KMS-11 (cell line): Measurements from ENCODE around the gene RCAN1.

ENCODE experiments used
- H2AFZ ChIP-seq: fragments of 200-600 bp; sonication (generic); 2 replicates; pipeline ENCODE4 v1.6.1; 2016; ENCODE audit warnings: antibody characterized with exemption, mixed run types, low read depth
- H3K27ac ChIP-seq: fragments of 200-600 bp; sonication (generic); 2 replicates; pipeline ENCODE4 v1.6.1; 2016; ENCODE audit warnings: mild to moderate bottlenecking, mixed run types
- H3K27me3 ChIP-seq: fragments of 200-600 bp; sonication (generic); 2 replicates; pipeline ENCODE4 v1.6.1; 2017; ENCODE audit warnings: mild to moderate bottlenecking, low read depth, mixed run types, moderate library complexity; ENCODE audit not compliant: insufficient read depth
- H3K36me3 ChIP-seq: fragments of 200-600 bp; sonication (generic); 2 replicates; pipeline ENCODE4 v1.6.1; 2017; ENCODE audit warnings: mild to moderate bottlenecking, mixed run types; ENCODE audit not compliant: insufficient read depth
- H3K4me1 ChIP-seq: fragments of 200-600 bp; sonication (generic); 2 replicates; pipeline ENCODE4 v1.6.1; 2016; ENCODE audit warnings: mild to moderate bottlenecking, low read depth, mixed run types; ENCODE audit not compliant: poor library complexity, severe bottlenecking
- H3K4me2 ChIP-seq: fragments of 200-600 bp; sonication (generic); 2 replicates; pipeline ENCODE4 v1.7.0; 2016; ENCODE audit warnings: mild to moderate bottlenecking, mixed run types
- H3K4me3 ChIP-seq: fragments of 200-600 bp; sonication (generic); IDR thresholded peaks from 2 replicates; pipeline ENCODE4 v1.6.1; 2017; ENCODE audit warnings: low read depth, low read length, mixed read lengths; ENCODE audit not compliant: insufficient read depth
- H3K79me2 ChIP-seq: fragments of 200-600 bp; sonication (generic); 2 replicates; pipeline ENCODE4 v1.6.1; 2016; ENCODE audit warnings: low read depth, mixed run types; ENCODE audit not compliant: insufficient read depth
- H3K9ac ChIP-seq: fragments of 200-600 bp; sonication (generic); 2 replicates; pipeline ENCODE4 v1.6.1; 2016; ENCODE audit warnings: mild to moderate bottlenecking, mixed run types
- H4K20me1 ChIP-seq: fragments of 200-600 bp; sonication (generic); 2 replicates; pipeline ENCODE4 v1.6.1; 2016; ENCODE audit warnings: mild to moderate bottlenecking, mixed run types; ENCODE audit not compliant: insufficient read depth
- TF ChIP-seq, protein P1 (sequence below): fragments of 200-600 bp; sonication (generic); conservative IDR thresholded peaks from 2 replicates; pipeline ENCODE4 v1.6.1; 2017; ENCODE audit warnings: low read depth, mild to moderate bottlenecking, antibody characterized with exemption, low read length, moderate library complexity, mixed read lengths

The RCAN1 gene

DNA sequence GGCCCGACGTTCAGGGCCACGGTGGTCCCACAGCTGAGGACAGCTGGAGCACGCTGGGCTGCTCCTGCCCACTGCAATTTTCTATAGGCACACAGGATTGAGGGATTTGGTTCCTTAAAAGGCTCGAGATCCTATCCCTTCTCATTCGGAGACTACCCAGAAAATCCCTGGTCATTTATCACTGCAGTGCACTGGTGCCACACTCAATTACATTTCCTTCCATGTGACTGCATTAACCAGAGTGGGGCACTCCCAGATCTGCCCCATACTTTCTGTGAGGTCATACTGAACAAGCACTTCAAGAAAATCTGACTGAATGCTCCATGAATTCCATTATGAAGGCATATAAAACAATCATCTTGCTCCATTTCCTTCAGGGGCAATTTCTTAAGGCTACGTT is 53.1 kb downstream of the RCAN1 start:
- Histone ChIP-seq H3K9ac (no peak overlapping the region), H3K36me3 (no peaks in the 10 kb centered on the region), H3K27ac (no peak overlapping the region), H3K27me3 (no peaks in the 10 kb centered on the region), H3K79me2 (no peaks in the 10 kb centered on the region), H2AFZ (no peak overlapping the region), H3K4me1 (no peaks in the 10 kb centered on the region), H3K4me3 (no peak overlapping the region), H4K20me1 (no peaks in the 10 kb centered on the region), H3K4me2 (no peak overlapping the region)
- TF ChIP-seq, protein P1, sequence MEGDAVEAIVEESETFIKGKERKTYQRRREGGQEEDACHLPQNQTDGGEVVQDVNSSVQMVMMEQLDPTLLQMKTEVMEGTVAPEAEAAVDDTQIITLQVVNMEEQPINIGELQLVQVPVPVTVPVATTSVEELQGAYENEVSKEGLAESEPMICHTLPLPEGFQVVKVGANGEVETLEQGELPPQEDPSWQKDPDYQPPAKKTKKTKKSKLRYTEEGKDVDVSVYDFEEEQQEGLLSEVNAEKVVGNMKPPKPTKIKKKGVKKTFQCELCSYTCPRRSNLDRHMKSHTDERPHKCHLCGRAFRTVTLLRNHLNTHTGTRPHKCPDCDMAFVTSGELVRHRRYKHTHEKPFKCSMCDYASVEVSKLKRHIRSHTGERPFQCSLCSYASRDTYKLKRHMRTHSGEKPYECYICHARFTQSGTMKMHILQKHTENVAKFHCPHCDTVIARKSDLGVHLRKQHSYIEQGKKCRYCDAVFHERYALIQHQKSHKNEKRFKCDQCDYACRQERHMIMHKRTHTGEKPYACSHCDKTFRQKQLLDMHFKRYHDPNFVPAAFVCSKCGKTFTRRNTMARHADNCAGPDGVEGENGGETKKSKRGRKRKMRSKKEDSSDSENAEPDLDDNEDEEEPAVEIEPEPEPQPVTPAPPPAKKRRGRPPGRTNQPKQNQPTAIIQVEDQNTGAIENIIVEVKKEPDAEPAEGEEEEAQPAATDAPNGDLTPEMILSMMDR = no peak

DNA sequence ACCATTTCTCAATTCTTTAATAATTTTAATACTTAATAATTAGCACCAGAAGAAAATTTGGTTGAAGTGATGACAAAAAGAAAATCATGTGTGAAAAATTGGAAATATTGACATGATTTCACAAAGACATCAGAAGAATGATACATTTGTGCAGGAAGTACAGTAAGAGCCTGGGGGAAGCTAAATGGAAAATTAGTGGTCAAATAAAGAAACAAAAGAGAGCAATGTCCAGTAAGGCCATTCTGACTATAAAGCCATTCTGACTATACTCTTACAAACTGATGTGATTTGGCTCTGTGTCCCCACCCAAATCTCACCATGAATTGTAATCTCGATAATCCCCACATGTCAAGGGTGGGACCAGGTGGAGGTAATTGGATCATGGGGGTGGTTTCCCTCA is 54.3 kb downstream of the RCAN1 start:
- Histone ChIP-seq H3K27ac (no peak overlapping the region), H3K4me2 (no peak overlapping the region), H3K79me2 (no peaks in the 10 kb centered on the region), H3K4me1 (no peaks in the 10 kb centered on the region), H2AFZ (no peak overlapping the region), H3K9ac (no peak overlapping the region), H4K20me1 (no peaks in the 10 kb centered on the region), H3K4me3 (no peak overlapping the region), H3K36me3 (no peaks in the 10 kb centered on the region), H3K27me3 (no peaks in the 10 kb centered on the region)
- TF ChIP-seq, protein P1 = no peak

DNA sequence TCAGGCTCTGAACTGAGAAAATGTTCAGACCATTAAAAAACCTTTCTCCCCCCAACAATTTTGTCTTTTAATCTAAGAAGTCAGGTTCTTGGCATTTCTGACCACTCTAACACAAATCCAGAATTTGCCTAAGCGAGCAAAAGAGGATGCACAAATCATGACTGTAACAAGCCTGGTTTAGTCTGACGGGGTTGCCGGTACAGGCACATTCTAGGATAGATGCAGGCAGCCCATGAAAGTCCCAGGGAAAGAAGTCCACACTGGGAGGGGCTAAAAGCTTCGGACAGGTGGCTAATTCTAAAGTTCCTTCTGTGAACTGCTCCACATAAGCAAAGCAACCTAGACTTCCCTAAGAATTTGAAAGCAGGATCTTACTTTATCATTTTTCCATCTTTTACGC is 54.9 kb downstream of the RCAN1 start:
- Histone ChIP-seq H3K4me1 (peaks cover 6% of the 10 kb centered on the region), H3K9ac (no peak overlapping the region), H3K4me3 (no peak overlapping the region), H3K27me3 (no peaks in the 10 kb centered on the region), H3K4me2 (no peak overlapping the region), H3K27ac (no peak overlapping the region), H3K36me3 (no peaks in the 10 kb centered on the region), H2AFZ (no peak overlapping the region), H4K20me1 (no peaks in the 10 kb centered on the region), H3K79me2 (no peaks in the 10 kb centered on the region)
- TF ChIP-seq, protein P1 = no peak

DNA sequence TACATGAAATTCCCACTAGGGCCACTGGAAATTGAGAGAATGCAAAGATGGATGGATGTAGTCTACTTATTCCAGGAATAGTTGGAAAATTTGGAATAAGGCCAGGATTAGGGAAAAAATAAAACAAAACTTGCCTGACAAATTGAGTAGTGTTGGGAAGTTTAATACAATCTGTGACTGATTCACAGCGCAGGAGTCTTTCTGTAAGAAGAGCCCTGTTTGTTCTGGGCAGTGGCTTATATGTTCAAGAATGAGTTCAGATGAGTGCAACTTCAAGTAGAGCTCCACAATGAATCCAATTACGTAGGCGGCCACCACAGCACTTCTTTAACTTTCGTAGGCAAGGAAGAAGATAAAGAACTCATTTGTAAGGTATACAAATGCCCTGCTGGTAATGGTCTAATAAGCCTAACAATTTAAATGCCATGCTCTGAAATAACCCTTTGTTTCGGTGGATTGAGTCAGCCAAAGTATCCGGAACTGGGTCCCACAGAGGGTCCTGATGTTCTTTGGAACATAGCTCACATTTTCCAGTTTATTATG is 55.8 kb downstream of the RCAN1 start:
- TF ChIP-seq, protein P1 = no peak
- no peak overlapping the region for H3K4me2 ChIP-seq
- no peak overlapping the region for H3K27ac ChIP-seq

DNA sequence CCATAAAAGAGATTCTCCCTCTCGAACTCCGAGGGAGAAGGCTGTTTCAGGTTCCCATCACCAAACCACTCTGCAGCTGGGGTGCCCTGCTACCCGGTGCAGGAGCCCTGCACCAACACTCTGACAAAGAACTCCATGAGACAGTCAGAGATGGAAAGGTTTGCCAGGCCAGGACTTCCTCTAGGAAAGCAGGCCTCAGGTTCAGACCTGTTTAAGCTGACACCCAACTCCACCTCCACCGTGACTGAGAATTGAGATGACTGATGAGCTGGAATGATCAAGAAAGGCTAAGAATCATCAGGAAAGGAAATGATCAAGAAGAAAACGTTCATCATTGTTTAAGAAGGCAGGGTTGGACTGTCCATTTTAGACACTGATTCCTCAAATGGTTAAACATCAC is 56.7 kb downstream of the RCAN1 start:
- Histone ChIP-seq H3K9ac (no peak overlapping the region), H3K4me1 (peaks cover 24% of the 10 kb centered on the region), H3K27ac (no peak overlapping the region), H3K36me3 (no peaks in the 10 kb centered on the region), H3K27me3 (no peaks in the 10 kb centered on the region), H3K79me2 (no peaks in the 10 kb centered on the region), H3K4me2 (no peak overlapping the region), H2AFZ (no peak overlapping the region), H4K20me1 (no peaks in the 10 kb centered on the region), H3K4me3 (no peak overlapping the region)
- TF ChIP-seq, protein P1 = no peak

More for the DNA sequence above, 55.8 kb downstream of the RCAN1 start:
- Histone ChIP-seq H3K4me1 (peaks cover 14% of the 10 kb centered on the region), H2AFZ (no peak overlapping the region), H3K79me2 (no peaks in the 10 kb centered on the region), H3K9ac (no peak overlapping the region), H3K36me3 (no peaks in the 10 kb centered on the region), H3K27me3 (no peaks in the 10 kb centered on the region), H4K20me1 (no peaks in the 10 kb centered on the region), H3K4me3 (no peak overlapping the region)
